GM19372 (cell line): ENCODE data around the gene CAPN11.

Source experiments
- ATAC-seq: cut with Tn5 transposase; IDR thresholded peaks from one replicate; pipeline ENCODE4 v1.9.1; 2021; ENCODE audit warnings: mild to moderate bottlenecking, low read depth, moderate library complexity; ENCODE audit not compliant: unreplicated experiment

Gene CAPN11

DNA sequence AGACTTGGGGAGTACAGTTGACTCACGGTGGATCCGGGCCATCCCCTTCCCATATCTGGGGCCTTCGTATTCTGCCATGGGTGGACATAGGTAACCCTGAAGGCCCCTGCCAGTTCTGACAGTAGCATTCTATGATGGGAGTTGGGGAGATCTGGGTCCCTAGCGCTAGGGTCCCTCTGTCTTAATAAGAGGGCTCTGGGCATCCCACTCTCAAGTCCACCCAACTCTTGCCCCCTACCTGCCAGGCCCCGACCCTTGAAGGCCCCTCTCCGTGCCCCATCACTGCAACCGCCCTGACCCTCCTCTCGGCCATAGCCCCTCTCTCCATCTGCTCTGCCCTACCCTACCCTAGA, 6.5 kb upstream of the CAPN11 start:
- ATAC-seq: no peak

DNA sequence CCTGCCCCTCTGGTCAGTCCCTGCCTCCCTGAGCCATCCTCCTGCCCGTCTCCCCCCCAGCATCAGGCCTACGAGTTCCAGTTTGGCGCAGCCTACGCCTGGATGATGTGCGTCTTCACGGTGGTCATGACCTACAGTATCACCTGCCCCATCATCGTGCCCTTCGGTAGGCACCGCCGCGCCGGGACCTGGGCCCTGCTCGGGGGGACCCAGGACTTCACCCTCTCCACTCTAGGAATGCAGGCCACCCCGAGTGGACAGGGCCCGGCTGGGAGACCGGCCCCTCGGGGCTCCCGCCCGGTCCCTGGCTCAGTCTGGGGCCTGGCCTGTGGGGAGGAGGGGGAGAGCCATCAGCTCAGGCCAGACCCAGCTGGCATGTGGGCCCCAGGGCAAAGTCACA, 6.1 kb upstream of the CAPN11 start:
- no peak for ATAC-seq

DNA sequence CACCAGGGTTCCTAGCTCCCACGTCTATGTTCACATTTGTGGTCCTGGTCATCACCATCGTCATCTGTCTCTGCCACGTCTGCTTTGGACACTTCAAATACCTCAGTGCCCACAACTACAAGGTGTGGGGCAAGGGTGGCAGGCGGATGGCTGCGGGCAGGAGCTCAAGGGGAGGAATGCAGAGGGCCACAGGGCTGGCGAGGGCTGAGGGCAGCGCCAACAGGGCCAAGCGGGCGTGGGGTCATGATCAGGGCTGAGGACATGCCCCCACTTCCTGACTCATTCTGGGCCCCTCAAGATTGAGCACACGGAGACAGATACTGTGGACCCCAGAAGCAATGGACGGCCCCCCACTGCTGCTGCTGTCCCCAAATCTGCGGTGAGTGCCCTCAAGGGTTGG, 4.6 kb upstream of the CAPN11 start:
- ATAC-seq: no peak

DNA sequence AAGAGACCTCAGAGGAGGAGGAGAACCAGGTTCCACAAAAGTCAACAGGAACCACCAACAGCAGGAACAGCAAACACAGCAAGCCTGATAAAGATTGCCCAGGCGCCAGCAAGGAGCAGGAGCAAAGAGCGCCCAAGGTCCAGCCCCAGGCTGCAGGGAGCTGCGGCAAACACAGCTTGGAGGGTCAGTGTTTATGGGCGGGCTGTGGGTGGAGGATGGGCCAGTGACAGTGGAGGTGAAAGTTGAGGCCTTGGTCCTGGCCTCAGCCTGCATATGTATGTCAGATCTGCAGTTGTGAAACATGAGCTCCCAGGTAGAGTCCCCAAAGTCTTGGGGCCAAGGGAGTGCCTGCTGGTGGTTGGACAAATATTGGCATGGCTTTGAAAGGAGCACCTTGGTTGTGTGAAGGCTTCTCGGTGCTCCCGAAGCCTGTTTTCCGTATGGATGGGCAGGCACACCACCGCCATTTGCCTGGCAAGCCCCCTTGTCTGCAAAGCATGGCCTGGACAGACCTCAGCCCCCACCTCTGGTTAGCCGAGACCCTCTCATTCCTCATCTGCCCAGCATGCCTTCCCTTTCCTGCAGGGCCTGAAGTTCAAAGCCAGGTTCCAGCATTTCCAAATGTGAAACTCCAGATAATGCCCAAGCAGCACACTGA, 2.0 kb upstream of the CAPN11 start:
- ATAC-seq: no peak

DNA sequence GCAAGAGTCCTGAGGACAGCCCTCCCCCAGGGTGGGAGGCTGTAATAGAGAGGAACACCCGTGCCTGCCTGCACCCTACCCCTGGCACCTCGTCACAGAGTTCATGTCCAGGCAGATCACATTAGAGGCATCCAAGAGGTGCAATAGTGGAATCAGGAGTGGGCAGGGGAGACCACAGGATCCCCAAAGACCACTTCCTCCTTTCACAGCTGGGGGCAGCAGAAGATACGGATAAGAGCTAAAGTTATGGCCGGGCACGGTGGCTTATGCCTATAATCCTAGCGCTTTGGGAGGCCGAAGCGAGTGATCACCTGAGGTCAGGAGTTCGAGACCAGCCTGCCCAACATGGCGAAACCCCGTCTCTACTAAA, 1.5 kb upstream of the CAPN11 start:
- no peak for ATAC-seq

DNA sequence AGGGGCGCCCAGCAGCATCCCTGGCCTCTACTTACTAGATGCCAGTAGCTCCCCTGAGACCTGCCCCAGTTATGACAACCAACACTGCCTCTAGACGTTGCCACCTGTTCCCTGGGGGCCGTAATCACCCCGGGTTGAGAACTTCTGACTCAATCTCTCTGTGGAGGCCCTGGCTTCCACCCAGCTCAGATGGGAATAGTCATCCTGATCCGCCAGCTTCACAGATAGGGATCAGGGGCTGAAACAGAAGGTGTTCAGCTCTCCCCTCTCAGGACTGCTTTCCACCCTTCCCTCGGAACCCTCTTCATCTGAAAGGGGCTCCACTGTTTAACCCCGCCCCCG, 3.3 kb downstream of the CAPN11 start:
- no peak for ATAC-seq

DNA sequence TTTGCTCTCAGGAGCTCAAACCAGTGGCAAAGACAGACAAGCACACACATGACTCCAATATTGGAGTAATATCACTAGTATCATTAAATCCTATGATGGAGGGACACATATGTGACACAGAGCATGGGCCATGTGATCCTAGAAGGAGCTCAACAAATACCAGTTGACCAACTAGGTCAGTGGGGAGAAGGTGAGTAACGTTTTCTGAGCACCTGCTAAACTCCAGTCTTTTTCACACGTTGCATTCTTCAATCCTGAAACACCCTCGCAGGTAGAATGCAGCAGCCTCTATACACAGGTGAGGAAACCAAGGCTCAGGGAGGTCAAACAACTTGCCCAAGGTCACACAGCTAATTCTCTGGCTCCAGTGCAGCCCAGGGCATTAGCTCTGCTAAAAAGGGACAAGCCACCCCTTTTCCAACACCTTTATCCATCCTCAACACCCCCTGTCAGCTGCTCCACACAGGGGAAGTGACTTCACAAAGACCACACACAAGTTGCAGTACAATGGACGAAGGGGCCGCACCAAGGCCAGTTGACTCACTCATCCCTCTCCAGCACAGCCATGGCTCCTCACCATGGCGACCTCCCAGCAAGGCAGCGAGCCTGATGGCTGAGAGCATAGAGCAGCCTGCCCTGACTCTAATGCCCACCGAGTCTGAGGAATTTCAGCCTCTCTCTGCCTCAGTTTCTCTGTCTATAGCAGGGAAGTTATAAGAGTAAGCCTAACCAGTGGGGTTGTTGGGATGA, 4.4 kb downstream of the CAPN11 start:
- no peak for ATAC-seq

DNA sequence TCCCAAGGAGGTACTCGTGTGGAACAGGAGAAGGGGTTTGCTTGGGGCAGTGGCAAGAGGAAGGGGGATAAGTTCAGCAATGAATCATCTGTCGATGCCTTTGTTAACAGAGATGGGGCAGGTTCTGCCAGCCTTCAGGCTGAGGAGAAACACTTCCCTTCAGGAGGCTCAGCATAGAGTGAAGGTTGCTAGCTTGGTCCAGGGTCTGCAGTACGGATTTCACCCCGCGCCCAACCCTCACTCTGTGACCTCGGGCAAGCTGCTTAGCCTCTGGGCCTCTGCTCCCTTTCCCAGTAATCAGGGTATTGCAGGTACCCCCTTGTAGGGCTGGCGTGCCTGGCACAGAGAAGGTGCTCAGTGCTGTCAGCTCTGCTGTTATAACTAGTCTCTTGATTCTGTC, 7.5 kb downstream of the CAPN11 start:
- no peak for ATAC-seq

DNA sequence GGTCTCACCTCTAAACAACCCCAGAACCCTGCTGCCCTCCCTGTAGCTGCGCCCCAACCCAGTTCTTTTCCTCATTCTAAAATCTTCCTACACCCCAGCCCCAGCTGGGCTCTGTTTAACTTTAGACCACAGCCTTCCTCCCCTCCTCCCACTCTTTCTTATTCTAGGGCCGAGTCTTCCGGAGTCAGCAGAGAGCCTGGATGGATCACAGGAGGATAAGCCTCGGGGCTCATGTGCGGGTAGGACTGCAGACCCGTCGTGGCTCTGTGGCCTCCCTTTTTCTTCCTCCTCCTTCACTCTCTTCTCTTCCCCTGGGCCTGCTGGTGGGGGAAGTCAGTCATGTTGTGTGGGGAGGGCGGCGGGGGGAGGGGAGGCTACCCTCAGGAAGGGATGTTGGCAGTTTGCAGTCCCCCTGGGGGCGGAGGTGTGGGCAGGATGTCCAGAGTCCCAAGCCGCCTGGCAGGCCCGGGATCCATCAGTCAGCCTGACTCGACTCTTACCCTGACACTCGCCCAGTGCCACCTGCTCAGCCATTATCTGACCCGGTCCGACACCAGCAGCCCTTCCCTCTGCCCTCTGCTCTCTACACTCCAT, 8.1 kb downstream of the CAPN11 start:
- ATAC-seq: no peak

DNA sequence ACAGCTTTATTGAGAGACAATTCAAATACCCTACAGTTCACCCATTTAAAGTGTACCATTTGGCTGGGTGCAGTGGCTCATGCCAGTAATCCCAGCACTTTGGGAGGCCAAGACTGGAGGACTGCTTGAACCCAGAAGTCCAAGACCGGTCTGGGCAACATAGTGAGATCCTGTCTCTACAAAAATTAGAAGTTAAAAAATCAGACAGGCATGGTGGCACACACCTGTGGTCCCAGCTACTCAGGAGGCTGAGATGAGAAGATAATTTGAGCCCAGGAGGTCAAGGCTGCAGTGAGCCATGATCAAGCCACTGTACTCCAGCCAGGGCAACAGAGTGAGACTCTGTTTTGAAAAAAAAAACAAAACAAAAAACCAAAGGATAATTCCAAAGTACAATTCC, 8.9 kb downstream of the CAPN11 start:
- ATAC-seq: no peak

DNA sequence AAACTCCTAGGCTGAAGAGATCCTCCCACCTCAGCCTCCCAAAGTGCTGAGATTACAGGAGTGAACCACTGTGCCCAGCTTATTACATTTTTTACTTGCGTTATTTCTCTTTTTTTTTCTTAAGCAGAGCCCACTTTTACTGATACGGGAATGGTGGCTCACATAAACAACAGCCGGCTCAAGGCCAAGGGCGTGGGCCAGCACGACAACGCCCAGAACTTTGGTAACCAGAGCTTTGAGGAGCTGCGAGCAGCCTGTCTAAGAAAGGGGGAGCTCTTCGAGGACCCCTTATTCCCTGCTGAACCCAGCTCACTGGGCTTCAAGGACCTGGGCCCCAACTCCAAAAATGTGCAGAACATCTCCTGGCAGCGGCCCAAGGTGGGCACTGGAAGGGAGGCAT, 10.5 kb downstream of the CAPN11 start:
- no peak for ATAC-seq

DNA sequence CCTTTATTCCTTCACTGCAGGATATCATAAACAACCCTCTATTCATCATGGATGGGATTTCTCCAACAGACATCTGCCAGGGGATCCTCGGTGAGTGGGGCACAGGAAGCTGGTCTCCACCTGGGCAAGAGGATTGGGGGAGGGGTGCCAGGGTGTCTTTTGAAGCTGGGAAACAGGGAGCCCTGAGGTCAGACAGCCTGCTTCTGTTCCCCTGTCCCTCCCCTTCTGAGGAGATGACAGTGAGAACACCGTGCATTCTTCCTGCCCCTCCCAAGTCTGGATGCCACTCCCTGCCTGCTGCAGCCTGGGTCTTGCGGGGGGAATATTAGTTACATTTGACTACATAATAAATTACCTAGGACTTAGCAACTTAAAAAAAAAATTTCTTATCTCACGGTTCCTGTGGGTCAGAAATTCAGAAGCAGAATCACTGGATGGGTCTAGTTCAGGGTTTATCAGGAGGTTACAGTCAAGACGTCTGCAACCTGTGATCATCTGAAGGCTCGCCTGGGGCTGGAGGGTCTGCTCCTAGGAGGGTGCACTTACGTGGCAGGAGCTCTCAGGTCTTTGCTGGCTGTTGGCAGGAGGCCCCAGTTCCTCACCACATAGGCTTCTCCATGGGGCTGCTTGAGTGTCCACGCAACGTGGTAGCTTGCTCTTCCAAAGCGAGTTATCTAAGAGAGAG, 11.4 kb downstream of the CAPN11 start:
- no peak for ATAC-seq

DNA sequence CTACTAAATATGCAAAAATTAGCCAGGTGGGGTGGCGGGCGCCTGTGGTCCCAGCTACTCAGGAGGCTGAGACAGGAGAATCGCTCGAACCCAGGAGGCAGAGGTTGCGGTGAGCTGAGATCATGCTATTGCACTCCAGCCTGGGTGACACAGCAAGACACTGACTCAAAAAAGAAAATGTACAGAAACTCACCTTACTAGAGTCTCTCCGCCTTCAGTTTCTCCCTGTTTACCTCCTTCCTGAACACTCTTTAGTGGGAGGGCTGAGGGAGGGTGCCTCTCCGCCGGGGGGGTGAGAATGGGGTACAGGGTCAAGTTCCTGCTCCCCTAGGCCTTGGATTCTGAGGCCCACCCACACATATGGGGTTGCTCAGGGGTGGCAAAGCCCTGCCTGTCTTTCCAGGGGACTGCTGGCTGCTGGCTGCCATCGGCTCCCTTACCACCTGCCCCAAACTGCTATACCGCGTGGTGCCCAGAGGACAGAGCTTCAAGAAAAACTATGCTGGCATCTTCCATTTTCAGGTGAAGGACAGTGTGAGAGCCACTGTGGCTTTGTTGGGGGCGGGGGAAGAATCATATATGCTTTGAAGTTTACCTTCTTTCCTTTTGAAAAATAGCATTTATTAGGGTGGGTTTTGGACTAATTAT, 13.4 kb downstream of the CAPN11 start:
- no peak for ATAC-seq

DNA sequence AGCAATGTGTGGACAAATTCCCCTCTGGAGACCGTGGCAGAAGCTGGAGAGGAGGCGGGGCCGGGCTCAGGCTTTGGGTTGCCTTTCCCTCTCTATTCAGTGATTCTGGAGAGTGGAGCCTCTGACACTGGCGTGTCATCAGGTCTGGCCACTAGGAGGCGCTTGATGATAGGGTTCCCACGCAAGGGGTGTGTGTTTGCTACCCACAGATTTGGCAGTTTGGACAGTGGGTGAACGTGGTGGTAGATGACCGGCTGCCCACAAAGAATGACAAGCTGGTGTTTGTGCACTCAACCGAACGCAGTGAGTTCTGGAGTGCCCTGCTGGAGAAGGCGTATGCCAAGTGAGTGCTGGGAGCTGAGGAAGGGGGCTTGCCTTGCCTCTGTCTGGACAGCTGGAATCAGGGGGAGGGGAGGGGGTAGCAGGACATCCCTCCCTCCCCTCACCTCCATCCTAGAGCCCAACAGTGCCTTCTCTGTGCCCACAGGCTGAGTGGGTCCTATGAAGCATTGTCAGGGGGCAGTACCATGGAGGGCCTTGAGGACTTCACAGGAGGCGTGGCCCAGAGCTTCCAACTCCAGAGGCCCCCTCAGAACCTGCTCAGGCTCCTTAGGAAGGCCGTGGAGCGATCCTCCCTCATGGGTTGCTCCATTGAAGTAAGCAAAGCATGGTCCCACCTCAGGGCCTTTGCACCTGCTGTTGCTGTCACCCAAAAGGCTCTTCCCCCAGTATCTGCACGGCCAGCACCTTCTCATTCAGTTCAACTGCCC, 14.3 kb downstream of the CAPN11 start:
- peak; percentile 53 for ATAC-seq

DNA sequence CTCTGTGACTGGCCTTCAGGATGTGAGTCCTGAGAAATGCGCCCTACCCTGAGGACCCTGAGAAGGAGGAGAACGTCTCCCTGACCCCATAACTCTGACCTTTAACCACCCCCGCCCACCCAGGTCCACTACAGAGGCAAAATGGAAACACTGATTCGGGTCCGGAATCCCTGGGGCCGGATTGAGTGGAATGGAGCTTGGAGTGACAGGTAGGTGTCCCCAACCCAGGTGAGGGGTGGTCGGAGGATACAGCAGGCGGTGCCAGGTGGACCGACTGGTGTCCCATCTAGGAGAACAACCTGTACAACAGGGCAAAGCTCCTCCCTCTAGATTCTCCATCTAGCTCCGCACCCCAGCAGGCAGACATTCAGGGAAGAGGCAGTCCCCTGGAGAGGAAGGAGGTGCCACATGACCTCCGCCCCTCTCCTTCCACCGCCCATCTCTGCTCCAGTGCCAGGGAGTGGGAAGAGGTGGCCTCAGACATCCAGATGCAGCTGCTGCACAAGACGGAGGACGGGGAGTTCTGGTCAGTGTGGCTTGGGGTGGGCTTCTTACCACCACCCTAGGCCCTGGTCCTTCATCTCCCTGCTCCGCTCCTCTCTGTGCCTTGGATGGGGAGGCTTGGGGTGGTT, 17.6 kb downstream of the CAPN11 start:
- no peak for ATAC-seq

DNA sequence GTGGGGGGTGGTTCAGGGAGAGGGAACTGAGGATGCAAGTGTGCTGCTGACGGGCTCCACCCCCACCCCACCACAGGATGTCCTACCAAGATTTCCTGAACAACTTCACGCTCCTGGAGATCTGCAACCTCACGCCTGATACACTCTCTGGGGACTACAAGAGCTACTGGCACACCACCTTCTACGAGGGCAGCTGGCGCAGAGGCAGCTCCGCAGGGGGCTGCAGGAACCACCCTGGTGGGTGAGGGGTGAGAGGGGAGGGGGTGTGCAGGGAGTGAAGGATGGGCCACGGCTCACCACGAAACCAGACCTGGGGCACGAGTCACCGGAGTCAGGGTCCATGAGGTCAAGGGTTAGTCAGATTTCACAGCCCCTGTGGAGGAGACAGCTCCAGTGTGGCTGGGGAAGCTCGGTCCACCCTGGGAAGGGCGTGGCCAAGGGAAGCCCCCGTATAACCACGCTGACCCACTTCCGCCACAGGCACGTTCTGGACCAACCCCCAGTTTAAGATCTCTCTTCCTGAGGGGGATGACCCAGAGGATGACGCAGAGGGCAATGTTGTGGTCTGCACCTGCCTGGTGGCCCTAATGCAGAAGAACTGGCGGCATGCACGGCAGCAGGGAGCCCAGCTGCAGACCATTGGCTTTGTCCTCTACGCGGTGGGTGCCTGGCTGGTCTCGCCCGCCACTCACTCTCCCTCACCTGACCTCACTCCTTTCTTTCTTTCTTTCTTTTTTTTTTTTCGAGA, 18.3 kb downstream of the CAPN11 start:
- peak; percentile 58 for ATAC-seq

DNA sequence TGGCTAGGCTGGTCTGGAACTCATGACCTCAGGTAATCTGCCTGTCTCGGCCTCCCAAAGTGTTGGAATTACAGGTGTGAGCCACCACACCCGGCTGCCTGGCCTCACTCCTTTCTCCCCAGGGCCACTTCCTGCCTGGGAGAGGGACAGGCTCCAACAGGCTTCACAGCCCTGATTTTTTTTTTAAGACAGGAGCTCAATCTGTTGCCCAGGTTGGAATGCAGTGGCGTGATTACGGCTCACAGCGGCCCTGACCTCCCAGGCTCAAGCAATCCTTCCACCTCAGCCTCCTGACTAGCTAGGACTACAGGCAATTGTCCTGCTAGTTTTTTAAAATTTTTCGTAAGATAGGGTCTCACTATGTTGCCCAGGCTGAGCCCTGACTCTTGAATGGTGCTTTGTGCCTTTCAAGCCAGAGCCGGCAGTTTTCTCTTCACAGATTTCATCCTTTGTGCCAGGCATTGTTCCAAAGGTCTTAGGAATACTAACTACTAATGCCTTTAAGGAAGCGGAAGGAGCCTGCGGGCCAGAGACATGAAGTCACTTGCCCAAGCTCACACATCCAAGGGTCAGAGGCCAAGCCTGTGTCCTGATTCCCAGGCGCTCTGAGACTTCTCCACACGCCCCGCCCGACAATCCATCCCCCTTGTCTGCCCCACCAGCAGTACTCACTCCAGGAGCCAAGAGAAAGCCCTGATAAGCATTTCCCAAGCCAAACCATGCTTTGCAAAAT, 19.2 kb downstream of the CAPN11 start:
- ATAC-seq: no peak

DNA sequence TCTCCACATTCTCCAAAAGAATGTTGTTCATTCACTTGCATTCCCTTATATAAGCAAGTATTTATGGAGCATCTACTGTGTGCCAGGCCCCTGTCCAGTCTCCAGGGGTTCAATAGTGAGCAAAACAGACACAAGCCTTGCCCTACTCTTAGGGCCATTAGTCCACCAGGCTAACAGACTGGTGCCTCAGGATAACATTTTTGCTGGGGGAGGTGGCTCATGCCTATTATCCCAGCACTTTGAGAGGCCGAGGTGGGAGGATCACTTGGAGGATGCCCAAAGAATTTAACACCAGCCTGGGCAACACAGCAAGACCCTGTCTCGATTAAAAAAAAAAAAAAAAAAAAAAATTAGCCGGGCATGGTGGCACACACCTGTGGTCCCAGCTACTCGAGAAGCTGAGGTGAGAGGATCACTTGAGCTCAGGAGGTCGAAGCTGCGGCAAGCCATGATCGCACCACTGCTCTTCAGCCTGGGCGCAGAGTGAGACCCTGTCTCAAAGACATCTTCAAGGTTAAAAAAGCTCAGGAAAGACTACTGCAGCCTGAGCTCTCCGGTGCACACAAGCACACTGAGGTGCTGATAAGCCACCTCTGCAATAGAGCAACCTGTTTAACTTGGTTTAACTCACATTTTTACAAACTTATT, 19.9 kb downstream of the CAPN11 start:
- no peak for ATAC-seq
